HL-60/S4 (cell line): ENCODE data around the gene LSM7.

Source experiments
- in situ Hi-C: fragments of 300-500 bp; cut with MboI; formaldehyde crosslinking; loops from 2 replicates; pipeline ENCODE4 v1.14.3; 2022; ENCODE audit warnings: low sequenced_read_pairs

Gene LSM7

DNA sequence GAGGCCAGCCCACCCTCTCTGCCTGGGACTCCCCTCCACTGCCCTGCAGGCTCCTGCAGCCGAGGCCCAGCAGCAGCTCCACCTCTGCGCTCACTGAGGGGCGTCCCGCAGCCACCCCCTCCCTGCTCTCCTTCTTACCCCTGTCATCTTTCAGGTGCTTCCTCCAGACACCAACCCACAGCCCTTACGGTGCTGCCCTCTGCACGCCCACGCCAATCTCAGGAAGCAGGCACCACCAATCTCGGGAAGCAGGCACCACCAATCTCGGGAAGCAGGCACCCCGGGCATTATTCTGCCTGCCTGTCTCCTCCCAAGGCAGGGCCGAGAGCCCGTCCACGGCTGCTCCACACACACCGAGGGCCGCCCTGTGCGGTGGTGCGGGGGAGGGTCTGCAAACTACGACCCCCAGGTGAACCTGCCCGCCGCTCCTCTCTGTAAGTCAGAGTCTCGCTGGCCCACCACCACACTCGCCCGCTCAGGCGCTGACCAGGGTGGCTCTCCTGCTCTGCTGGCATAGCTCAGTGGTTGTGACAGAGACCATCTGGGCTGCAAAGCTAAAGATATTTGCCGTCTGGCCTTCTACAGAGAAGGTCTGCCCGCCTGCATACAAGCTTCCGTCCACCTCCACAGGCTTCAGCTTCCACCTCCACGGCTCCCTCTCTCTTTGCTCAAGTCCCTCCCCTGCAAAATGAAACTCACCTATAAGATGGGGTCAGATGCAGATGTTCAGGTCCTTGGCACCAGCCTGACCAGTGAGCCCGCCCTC is 2.9 kb downstream of the LSM7 start:
- in situ Hi-C loops = no loop called here

DNA sequence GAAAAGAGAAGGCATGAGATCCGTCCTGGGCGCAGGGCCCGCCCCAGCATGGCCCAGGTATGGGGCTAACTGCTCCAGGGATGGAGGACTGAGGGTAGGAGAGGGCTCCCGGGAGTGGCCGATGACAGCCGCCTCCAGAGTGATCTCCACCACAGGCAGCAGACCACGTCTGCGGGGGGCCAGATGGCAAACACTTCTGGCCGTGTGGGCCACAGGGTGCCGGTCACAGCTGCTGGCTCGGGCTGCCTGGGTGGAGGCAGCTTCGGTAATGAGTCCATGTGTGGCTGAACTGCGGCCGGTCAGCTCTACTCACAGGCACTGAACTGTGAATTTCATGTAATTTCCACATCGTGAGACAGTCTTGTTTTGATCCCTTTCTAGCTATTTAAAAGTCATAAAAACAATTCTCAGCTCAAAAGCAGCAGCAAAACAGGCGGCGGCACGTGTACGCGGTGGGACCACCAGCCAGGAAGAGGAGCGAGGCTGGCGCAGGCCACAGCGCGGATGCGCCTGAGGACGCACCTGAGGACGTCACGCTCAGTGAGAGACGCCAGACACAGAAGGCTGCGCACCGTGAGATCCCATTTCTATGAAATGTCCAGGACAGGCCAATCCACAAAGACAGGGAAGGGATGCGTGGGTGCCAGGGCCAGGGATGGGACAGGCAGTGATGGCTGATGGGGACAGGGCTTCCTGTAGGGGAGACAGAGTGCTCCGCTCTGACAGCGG is 4.0 kb downstream of the LSM7 start:
- in situ Hi-C loops = no loop called here

DNA sequence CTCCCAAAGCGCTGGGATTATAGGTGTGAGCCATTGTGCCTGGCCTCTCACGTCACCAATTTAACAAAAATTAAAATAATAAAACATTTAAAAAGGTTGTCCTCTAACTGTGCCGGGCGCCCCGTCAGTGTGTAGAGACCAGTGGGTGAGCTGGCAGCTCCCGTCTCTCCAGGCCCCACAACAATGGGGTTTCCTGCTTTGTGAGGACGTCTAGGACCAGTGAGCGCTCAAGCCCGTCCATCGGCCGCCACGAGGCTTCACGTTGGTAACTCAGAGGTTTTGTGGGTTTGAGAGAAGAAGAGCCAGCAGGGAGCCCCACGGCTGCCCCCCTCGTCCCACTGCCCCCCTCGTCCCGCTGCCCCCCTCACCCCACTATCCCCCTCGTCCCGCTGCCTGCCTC is 4.7 kb downstream of the LSM7 start:
- in situ Hi-C loops = no loop called here

DNA sequence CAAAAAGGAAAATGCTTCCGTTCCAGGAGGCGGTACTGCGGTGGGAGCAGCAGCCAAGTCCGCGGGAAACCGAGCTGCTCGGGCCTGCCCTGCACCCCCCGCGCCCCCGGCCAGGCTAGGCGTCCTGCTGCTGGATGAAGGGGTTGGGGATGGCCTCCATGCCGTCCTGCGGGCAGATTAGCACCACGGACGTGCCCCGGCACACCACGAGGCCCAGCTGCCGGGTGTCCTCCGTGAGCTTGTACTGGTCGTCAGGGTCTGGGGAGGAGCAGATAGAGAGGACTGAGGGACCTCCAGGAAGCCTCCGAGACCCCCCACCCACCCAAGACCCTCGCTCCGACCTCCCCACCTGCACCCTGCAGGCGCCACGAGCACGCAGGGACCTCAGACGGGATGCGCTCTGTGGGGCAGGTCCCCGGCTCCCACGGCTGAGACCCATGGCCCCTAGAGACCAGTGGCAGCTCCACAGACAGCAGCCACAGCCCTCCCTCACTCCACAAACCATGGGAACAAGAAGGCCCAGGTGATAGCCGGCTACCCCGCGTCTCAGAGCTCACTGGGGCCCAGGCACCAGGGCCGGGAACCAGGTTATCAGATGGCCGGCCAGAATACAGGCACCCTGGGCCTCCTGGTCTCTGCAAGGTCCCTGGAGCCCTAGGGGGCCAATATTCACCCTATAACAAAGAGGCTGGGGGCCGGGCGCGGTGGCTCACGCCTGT is 6.7 kb downstream of the LSM7 start:
- in situ Hi-C loops = no loop called here

DNA sequence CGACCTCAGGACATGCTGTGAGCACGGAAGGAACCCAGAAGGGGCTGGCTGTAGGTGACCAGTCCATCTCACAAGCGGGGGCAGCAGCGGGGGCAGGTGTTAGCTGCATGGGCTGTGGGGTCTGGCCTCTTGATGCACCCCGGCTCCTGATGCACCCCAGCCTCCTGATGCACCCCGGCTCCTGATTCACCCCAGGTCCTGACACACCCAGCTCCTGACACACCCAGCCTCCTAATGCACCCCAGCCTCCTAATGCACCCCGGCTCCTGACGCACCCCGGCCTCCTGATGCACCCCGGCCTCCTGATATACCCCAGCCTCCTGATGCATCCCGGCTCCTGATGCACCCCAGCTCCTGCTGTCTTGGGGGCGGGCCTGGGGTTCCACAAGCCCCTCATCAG is 7.4 kb downstream of the LSM7 start:
- in situ Hi-C loops = no loop called here

DNA sequence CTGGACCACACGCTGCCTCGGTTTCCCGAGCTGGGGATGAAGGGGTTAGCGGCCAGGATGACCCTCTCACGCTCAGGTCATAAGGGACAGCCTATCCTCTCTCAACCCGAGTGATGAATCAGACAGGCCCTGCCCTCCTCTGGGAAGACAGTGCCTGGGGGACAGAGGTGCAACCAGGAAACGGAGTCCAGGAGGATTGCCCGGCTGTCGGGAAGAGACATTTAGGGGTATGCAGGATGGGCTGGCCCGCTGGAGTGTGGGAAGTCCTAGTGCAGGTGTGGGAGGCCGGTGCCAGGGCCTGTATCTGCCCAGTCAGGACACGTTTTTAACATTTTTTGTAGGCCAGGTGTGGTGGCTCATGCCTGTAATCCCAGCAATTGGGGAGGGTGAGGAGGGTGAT is 8.3 kb downstream of the LSM7 start:
- in situ Hi-C loops = no loop called here

DNA sequence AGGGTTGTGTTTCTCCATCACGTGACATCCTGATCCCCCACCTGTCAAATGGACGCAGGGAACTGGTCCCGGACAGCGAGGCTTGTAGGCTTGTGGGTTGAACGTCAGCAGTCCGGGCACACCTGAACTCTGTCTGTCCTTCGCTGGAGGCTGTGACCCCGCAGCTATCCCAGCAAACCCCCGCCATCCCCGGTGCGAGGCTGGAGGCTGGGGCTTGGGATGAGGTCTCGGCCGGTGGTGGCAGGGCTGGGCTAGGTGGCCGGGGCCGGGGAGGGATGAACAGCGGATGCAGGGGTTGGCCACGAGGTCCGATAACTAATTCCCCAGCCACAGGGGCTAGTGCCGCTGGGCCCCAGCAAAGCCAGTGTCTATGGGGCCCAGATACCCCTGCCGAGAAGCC is 8.8 kb downstream of the LSM7 start:
- in situ Hi-C loops = no loop called here

DNA sequence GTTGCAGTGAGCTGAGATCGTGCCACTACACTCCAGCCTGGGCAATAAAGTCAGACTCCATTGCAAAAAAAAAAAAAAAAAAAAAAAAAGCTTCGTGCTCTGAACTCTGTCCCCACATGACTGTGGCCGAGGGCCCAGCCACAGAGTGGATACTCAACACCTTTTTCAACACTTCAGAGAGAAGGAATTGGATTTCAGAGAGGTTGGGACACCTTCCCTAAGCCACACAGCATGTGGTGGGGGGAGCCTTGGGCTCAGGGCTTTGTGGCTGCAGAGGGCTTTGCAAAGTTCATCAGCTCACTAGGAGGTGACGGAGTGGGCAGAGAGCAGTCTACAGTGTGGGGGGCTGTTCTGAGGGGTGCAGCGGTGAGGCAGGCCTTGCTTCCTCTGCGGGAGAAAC is 9.5 kb downstream of the LSM7 start:
- in situ Hi-C loops = no loop called here

DNA sequence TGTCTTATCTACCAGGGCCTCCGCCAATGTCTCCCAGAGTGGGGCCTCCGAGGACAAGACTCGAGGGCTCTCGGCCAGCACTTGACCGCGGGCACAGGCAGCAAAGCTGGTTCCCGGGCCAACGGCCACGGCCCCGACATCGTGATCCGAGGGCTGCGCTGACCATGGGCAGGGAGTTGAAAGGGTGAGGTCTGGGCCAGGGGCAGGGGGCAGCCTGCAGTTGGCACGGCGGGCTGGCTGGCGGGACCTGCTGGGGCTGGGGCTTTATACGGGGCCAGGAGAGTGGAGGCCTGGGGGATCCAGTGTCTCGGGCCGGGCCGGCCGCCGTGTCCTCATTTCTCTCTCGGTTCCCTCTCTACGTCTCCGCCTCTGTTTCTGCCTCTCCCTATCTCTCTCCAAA is 10.6 kb downstream of the LSM7 start:
- in situ Hi-C loops = no loop called here

DNA sequence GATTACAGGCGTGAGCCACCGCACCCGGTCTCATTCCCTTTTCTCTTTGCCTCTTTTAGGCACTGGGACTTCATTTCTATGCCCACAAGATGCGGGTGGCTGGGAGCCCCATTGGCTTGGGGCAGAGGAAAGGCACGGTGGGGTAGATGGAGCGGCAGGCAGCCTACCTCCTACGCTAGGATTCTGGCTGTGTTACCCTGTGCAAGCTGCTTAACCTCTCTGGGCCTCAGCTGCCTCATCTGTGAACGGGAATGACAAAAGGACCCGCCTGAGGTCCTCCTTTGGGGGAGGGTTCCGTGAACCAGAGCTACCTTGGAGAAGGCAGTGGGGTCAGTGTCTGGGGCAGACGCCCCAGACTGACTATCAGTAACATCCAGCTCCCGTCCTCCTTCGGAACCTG is 11.1 kb downstream of the LSM7 start:
- in situ Hi-C loops = no loop called here

DNA sequence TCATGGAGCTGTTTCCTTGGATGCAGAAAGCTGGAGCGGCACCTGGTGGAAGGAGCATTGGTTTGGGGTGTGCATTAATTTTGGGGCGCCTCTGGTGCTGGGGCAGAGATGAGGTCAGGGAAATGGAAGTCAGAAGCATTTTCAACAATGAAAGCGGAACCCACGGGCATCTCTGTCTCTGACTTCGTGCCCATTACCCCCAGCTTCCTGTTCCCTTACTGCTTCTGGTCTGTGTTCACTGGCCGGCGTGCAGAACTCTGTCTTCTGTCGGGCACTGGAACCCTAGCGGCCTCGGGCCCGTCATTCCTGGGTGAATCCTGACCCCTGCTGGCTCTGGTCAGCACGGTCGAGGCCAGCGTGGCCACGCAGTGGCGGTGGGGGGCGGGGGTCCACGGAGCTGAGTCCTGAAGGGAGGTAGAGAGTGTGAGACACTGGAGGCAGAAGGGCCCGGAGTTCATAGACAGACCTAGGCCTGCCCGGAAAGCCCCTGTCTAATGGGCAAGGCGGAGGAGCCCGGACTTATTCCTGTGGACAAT is 12.5 kb downstream of the LSM7 start:
- in situ Hi-C loops = no loop called here

DNA sequence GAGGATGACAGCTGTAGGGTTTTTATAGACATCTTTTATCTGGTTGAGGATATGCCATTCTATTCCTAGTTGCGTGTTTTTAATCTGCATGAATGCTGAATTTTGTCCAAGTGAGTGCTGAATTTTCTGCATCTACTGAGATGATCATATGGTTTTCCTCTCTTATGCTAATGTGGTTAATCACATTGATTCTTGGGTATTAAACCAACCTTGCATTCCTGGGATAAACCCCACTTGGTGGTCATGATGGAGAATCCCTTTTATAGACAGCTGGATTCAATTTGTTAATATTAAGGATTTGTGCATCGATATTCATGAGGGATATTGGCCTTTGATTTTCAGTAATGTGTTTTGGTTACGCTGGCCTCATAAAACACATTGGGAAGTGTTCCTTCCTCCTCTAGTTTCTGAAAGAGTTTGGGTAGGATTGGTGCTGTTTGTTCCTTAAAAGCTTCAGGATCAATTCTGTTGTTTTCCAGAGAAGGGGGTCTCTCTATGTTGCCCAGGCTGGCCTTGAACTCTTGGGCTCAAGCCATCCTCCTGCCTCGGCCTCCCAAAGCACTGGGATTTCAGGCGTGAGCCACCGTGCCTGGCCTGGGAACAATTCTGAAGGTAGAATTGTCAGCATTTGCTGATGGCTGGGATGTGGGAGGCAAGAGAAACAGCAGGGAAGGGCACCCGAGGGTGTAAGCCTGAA is 13.1 kb downstream of the LSM7 start:
- in situ Hi-C loops = no loop called here

DNA sequence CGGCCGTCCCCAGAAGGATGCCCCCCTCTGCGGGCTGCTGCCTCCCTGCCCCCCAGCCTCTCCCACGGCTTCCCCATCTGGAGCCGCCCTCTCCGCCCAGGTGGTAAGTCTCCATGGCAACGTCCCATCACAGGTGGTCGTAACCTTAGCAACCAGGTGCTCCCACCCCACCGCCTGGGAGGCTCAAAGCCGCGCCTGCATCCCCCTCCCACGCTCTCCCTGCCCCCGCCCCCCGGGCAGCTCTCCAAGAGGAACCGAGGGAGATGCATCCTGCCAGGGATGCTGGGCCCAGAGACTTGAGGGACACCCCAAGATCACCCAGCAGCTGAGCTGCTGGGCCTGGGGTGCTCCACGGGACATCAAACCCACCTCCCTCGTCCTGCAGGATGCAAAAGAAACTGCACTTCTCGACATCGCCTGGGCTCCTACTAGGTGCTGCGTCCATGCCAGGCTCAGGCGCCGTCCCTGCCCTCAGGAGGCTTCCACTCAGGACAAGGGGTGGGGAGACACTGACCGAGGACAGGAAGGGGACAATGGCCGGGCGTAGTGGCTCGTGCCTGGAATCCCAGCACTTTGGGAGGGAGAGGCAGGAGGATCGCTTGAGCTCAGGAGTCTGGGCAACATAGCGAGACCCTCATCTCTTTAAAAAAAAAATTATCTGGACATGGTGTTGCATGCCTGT is 15.4 kb downstream of the LSM7 start:
- in situ Hi-C loops = no loop called here

DNA sequence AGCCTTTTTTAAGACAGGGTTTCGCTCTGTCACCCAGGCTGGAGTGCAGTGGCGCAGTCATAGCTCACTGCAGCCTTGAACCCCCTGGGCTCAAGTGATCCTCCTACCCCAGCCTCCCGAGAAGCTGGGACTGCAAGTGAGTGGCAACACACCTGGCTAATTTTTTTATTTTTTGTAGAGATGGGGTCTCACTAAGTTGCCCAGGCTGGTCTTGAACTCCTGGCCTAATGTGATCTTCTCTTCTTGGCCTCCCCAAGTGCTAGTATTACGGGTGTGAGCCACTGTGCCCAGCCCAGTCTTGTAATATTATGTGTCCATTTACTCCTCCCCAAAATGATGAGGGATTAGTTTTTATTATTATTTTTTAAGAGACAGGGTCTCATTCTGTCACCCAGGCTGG is 17.3 kb downstream of the LSM7 start:
- in situ Hi-C loops = no loop called here

DNA sequence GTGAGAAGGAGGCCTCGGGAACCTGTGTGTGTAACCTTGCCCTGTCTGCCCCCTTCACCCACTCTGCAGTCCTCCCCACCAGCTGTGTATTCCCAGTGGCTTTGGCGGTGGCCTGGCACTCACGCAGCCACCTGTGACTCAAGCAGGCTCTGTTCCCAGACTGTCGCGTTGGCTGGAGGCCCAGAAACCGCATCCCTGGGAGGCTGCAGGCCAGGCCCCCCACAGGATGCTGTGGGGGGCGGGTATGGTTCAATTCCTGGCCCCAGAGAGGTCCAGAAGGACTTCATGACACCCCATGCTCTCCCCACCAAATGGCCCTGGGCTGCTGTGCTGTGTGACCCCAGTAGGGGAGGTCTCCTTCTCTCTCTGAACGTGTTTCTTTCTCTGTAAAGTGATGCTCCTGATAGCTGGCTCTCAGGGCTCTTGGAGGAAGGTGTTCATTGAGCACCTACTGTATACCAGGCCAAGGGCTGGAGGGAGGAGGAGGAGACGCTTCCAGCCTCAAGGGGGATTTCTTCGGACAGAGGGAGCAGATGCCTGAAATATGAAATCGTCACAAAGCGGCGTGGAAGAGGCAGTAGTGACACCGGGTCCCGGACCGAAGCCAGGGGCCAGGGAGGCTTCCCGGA is 18.5 kb downstream of the LSM7 start:
- in situ Hi-C loops = no loop called here

DNA sequence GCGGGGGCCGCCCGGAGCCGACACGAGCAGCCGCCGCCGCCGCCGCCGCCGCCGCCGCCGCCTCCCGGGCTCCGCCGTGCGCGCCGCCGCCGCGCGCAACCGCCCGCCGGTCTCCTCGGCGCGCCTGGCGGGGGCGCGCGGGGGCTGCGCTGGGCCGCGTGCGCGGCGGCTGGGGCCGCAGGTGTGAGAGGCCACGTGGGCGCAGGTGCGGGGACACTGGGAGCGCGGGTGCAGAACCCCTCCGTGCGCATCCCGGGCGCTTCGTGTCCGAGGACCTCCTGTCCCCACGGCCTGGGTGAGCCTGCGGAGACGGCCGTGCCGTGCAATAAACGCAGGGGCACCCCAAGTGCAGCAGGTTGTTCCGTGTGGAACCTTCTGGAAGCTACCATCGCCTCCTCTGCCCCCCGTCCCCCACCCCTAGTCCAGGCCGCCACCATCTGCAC is 20.3 kb downstream of the LSM7 start, which contains the start of gene LINGO3:
Gene LINGO3 (minus strand): TSS at position 41 of the 443 bp plus-strand sequence. CDS start 16,378 bp downstream, outside the sequence.
- in situ Hi-C loops = no loop called here

DNA sequence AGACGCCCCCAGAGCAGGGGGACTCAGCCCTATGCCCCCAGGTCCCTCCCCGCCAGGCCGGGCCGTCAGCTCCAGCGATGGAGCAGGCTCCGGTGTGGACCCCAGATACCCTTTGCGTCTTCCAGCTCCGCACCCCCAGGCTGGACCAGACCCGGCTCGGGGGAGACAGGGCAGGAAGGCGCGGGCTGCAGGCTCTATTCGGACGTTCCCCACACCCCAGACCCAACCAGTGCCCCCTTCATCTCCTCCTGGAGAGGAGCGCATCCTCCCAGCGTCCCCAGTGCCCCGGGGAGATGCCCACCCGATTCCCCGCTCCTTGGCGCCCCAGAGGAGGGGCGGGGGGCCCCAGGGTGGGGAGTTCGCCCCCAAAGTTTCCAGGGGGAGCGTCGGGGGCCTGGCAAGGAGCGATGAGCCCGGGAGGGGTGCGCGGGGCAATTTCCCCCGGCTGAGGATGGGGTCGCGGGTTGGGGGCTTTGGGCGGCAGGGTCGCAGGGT is 20.8 kb downstream of the LSM7 start:
- in situ Hi-C loops = no loop called here

DNA sequence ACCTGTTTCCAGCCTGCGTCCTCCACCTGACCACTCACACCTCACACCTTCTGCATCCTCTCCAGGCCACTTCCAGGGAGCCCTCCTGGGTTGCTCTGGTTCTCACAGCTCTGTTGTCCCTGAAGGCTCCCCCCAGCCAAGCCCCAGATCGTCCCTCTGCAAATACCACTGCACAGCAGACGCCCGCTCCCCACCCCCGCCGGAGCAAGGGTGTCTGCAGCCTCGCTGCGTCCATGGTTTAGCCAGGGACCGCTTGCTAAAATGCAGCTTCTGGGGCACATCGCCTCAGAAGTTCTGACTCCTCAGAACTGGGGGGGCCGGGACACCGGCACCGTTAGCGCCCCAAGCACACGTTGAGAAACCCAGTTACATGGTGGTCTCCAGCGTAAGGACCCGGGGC is 21.4 kb downstream of the LSM7 start:
- in situ Hi-C loops = no loop called here

DNA sequence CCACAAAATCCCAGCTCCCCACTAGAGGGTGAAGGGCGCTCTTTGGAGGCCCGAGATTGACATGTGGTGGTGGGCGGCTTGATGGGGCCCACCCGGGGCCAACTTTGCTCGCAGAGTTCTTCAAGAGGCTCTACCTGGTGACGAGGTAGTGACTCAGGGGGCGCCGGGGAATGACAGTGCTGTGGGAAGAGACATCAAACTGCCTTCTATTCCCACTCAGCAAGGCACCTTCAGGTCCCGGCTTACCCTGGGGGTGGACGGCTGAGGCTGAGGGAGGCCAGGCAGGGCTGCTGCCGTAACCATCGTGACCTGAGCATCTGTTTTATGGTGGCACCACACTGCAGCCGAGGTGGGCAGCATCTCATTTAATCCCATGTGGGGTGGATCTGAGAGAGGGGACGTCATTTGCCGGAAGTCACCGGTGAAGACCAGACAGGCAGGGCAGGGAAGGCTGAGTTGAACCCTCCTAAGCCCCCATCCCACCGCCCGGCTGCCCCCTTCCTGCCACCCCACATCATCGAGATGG is 22.0 kb downstream of the LSM7 start:
- in situ Hi-C loops = no loop called here
